Muscle layer of duodenum (tissue), 2 donors: Measurements from ENCODE around the gene AHCYL2.
"Not testable (repeated sequence)": the region's sequence is repeated elsewhere in the genome, so short reads cannot be mapped to it uniquely, and the experiment has no call there.

Experiments
- H3K27ac ChIP-seq: one replicate; pipeline ENCODE4 v1.7.0; 2013; ENCODE audit warnings: mild to moderate bottlenecking, low read length
- H3K27me3 ChIP-seq: one replicate; pipeline ENCODE4 v1.7.0; 2013; ENCODE audit warnings: low read depth, mild to moderate bottlenecking, control low read depth, low read length
- H3K36me3 ChIP-seq, 2 donors: one replicate each; pipeline ENCODE4 v1.7.0; 2013; ENCODE audit warnings: low read length in 2 of 2, control low read depth in 1 of 2, mild to moderate bottlenecking in 1 of 2; ENCODE audit not compliant: insufficient read depth in 2 of 2, control insufficient read depth in 1 of 2
- H3K4me1 ChIP-seq, 2 donors: one replicate each; pipeline ENCODE4 v1.7.0; 2013; ENCODE audit warnings: low read length in 2 of 2, mild to moderate bottlenecking in 2 of 2, control low read depth in 1 of 2, moderate library complexity in 1 of 2; ENCODE audit not compliant: insufficient read depth in 2 of 2, control insufficient read depth in 1 of 2
- H3K4me3 ChIP-seq, 2 donors: one replicate each; pipeline ENCODE4 v1.7.0; 2013; ENCODE audit warnings: low read length in 2 of 2, low read depth in 1 of 2, mild to moderate bottlenecking in 1 of 2
- H3K9me3 ChIP-seq, 2 donors: one replicate each; pipeline ENCODE4 v1.7.0; 2013; ENCODE audit warnings: low read length in 2 of 2, control low read depth in 1 of 2, mild to moderate bottlenecking in 1 of 2; ENCODE audit not compliant: control insufficient read depth in 1 of 2
- donor health status: healthy.

AHCYL2 gene

DNA sequence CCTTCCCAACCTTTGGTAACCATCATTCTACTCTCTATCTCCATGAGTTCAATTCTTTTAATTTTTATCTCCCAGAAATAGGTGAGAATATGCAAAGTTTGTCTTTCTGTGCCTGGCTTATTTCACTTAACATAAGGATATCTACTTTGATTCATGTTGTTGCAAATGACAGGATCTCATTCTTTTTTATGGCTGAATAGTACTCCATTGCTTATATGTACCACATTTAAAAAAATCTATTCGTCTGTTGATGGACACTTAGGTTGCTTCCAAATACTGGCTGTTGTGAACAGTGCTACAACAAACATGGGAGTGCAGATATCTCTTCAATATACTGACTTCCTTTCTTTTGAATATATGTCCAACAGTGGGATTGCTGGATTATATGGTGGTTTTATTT, 75.5 kb downstream of the AHCYL2 start:
- H3K27me3 ChIP-seq, H3K4me1 ChIP-seq, H3K36me3 ChIP-seq, H3K4me3 ChIP-seq, H3K27ac ChIP-seq, H3K9me3 ChIP-seq: not testable (repeated sequence)

DNA sequence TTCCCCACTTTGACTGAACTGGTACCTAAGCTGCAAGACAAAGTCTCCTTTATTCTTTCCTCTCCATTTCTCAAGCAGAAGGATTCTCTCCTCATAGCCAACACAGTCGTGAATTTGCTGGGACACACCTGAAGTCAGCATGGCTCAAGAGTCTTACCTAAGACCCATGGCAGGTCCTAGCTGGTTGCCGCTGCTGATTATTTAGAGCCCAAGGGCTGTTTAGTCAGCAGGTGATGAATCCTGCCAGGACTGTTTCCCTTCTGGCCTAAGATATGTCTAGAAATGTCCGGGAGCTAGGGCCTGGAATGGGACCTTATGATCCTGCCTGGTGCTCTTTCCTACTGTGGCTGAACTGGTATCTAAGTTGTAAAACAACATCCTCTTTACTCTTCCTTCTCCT, 82.8 kb downstream of the AHCYL2 start:
- Histone ChIP-seq H3K9me3 (no peaks in the 10 kb centered on the region), H3K36me3 (no peaks in the 10 kb centered on the region), H3K4me3 (no peak overlapping the region), H3K27me3 (no peaks in the 10 kb centered on the region), H3K27ac (no peak overlapping the region), H3K4me1 (no peaks in the 10 kb centered on the region)

DNA sequence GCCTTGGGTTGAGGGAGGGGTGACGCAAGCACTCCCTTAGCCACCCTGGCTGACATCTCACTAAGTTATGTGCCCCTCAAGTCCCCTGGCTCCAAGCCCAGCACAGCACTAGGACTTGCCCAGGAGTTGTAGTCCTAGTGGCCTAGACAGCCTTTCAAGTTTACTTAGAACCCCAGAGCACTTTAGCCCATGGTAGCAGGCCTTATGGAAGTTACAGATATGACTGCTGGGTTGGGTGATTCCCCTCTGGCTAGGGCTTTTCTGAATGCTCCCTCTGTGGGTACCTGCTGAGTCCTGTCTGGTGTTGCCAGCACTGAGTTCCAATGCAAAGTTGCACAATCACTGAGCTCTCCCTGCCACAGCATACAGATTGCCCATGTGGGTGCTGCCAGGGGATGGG, 83.2 kb downstream of the AHCYL2 start:
- Histone ChIP-seq H3K4me3 (no peak overlapping the region), H3K4me1 (no peaks in the 10 kb centered on the region), H3K9me3 (no peaks in the 10 kb centered on the region), H3K27me3 (no peaks in the 10 kb centered on the region), H3K36me3 (no peaks in the 10 kb centered on the region), H3K27ac (no peak overlapping the region)

DNA sequence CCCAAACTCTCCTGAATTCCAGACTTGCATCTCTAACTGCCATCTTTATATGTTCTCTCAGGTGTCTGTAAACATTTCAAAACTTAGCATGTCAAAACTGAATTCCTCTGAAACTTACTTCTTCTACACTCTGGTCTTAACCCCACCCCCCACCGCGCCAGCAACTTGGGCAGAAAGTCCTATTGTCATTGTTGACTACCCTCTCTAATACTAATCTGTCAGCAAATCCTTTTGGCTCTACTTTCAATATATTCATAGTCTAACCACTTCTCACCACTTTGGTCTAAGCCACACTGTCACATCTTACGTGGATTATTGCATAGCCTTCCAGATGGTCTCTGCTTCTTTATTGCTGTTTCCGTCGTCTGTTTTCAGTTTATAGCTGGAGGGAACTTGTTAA, 86.6 kb downstream of the AHCYL2 start:
- Histone ChIP-seq H3K4me3 (no peak overlapping the region), H3K36me3 (no peaks in the 10 kb centered on the region), H3K27ac (no peak overlapping the region), H3K4me1 (no peaks in the 10 kb centered on the region), H3K9me3 (no peaks in the 10 kb centered on the region), H3K27me3 (no peaks in the 10 kb centered on the region)

DNA sequence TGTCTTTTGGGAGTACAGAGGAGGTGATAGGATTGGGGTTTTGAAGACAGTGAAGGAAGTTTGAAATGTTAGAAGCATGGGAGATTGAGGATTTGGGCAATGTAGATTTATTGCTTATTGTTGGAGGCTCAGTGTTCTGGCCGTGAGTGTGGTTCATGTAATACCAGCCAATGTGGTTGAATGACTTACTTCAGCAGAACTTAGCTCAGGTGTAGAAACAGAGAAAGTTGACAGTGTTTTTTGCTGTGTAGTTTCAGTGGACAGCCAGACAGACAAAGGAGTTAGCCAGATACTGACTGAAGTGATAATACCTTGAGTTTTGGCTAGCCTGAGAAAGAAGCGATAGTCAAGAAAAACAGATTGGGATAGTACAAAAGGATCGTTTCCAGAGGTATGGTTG, 88.5 kb downstream of the AHCYL2 start:
- no peaks in the 10 kb centered on the region for H3K4me1 ChIP-seq
- no peak overlapping the region for H3K27ac ChIP-seq

DNA sequence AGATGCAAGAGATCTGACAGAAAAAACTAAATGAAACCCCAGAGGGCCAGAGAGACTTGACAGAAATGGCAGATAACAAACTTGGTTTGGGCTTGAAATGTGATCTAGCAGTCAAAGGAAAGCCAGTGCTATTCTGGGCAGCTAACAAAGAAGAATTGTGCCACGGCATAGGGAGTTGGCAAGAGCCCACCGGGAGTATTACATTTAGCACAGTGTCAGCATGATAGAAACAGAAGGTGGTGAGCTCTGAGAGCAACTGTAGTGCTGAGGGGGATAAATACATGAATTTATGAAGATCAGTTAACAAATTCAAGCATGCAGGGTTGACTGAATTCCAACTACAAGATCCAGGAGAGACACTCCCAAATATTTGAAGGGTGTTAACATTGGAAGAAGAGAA, 91.1 kb downstream of the AHCYL2 start:
- Histone ChIP-seq H3K4me3 (no peak overlapping the region), H3K9me3 (no peaks in the 10 kb centered on the region), H3K36me3 (no peaks in the 10 kb centered on the region), H3K27ac (no peak overlapping the region), H3K27me3 (no peaks in the 10 kb centered on the region), H3K4me1 (no peaks in the 10 kb centered on the region)

More for the DNA sequence above, 88.5 kb downstream of the AHCYL2 start:
- Histone ChIP-seq H3K36me3 (no peaks in the 10 kb centered on the region), H3K27me3 (no peaks in the 10 kb centered on the region), H3K4me3 (no peak overlapping the region), H3K9me3 (no peaks in the 10 kb centered on the region)

DNA sequence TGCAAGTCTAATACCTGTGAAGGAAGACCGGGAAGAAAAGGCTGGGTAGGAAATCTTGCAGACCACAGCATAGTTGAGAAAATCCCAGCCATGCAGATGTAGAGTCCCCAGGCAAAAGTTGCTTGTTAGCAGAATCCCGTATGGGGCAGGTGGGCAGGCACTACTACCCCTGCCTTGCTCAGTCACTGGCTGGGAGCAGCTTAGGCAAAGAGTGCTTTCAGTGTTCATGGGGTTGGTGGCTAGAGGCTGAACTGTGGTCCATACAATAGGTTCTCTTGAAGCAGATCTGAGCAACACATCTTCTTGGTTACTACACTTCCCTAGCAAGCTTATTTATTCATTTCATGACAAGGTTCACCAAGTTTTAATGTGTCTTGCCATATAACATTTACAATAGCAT, 92.6 kb downstream of the AHCYL2 start:
- Histone ChIP-seq H3K9me3 (no peaks in the 10 kb centered on the region), H3K36me3 (no peaks in the 10 kb centered on the region), H3K27me3 (no peaks in the 10 kb centered on the region), H3K4me1 (no peaks in the 10 kb centered on the region), H3K27ac (no peak overlapping the region), H3K4me3 (no peak overlapping the region)

DNA sequence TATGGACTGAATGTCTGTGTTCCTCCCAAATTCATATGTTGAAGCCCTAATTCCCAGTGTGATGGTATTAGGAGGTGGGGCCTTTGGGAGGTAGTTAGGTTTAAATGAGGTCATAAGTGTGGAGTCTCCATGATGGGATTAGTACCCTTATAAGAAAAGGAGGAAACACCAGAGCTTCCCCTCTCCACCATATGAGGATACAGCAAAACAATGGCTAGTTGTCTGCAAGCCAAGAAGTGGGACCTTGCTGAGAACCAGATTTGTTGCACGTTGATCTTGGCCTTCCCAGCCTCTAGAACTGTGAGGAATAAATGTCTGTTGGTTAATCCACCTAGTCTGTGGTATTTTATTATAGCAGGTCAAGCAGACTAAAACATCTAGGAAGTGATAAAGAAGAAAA, 102.2 kb downstream of the AHCYL2 start:
- Histone ChIP-seq H3K36me3 (no peaks in the 10 kb centered on the region), H3K27ac (no peak overlapping the region), H3K9me3 (peaks cover 2 to 3% of the 10 kb centered on the region in 2 donors), H3K27me3 (no peaks in the 10 kb centered on the region), H3K4me3 (no peak overlapping the region), H3K4me1 (no peaks in the 10 kb centered on the region)

DNA sequence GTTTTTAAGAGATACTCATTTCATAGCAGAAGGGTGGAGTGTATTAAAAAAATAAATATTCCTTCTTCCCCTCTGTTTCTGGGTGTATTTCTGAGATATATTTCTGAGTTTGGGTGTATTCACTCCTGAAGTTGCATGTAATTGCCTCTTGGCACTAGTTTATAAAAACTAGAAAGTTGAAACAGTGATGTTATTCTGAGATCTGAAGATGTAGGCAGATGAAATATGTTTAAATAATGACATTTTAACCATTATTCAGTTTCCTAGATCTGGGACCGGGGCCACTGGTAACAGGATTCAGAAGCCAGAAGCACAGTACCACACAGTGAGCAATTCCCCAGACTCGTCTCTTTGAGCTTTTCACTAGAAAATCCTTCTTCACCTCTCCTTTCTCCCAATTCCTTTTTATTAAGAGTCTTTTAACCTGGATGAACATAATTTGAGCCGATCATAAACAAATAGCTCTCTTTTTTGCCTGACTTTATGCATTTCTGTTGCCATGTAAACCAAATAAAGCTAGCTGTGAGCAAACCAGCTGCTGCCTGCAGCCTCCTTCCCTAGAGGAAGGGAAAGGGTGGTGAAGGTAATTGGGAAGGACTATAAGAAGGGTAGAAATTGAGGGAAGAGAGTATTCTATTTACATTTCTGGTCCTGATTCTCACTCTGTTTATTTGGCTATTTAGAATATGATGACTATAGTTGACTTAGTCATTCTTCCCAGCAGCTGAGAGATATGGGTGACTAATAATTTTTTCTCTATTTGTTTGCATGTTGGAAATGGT, 107.6 kb downstream of the AHCYL2 start:
- H3K4me1 ChIP-seq: peaks cover 0 to 3% of the 10 kb centered on the region in 2 donors
- H3K27me3 ChIP-seq: no peaks in the 10 kb centered on the region
- peak overlapping the region in 1 of 2 donors; percentile 18 for H3K4me3 ChIP-seq
- peak overlapping the region; percentile 45 for H3K27ac ChIP-seq
- H3K9me3 ChIP-seq: no peaks in the 10 kb centered on the region
- no peaks in the 10 kb centered on the region for H3K36me3 ChIP-seq

DNA sequence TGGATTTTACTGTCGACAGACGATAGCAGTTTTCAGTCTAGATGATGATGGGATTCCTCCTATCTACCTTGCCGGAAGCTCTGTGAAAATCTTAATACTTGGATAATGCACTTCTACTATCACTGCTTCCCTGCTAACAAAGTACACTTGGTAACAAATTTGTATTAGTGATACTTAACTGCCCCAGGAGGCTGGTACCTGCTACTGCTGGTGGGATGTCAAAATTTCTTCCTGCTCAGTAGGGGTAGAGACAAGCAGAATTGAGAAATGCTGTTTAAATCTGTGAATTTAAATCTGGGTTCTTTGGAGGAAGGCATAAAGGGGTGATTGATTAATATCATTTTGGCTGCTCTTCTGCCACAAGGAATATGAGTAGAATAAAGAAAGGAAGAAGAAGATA, 109.6 kb downstream of the AHCYL2 start:
- H3K27ac ChIP-seq: no peak overlapping the region
- H3K4me3 ChIP-seq: no peak overlapping the region
- H3K36me3 ChIP-seq: no peaks in the 10 kb centered on the region
- no peaks in the 10 kb centered on the region for H3K27me3 ChIP-seq
- no peaks in the 10 kb centered on the region for H3K9me3 ChIP-seq
- H3K4me1 ChIP-seq: peaks cover 0 to 3% of the 10 kb centered on the region in 2 donors

DNA sequence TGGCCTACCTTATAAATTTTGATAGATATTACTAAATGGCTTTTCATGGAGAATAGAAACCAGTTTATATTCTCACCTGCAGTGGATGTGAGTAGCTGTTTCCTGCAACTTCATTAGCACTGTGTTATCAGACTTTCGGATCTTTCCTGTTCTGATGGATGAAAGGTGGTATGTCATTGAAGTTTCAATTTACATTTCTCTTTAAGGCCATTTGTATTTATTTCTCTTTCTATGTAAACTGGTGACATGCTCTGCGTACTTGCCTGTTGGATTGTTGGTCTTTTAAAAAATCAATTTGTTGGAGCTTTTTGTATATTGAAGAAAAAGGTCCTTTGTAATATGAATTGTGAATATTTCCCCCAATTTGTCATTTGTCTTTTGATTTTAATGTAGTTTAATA, 113.6 kb downstream of the AHCYL2 start:
- H3K27me3 ChIP-seq: no peaks in the 10 kb centered on the region
- H3K4me3 ChIP-seq: no peak overlapping the region
- H3K9me3 ChIP-seq: no peaks in the 10 kb centered on the region
- no peak overlapping the region for H3K27ac ChIP-seq
- H3K4me1 ChIP-seq: no peaks in the 10 kb centered on the region
- no peaks in the 10 kb centered on the region for H3K36me3 ChIP-seq

DNA sequence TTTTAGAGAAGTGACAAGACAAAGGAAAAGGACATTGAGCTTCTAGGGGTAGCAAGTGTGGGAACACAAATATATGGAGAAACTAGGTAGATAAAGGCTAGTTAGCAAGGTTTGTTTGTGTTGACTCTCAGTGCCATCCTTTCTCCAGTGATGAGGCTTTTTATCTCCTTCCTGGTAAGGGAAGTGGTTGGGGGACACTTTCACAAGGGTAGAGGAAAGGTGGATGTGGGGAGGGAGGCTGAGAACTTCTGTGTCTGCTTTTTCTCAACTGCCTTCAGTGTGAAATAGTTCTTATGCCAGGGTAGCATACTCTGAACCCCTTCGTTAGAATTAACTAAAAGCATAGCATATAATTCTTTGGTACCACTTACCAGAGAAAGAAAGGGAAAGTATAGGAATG, 116.4 kb downstream of the AHCYL2 start:
- Histone ChIP-seq H3K9me3 (no peaks in the 10 kb centered on the region), H3K4me1 (no peaks in the 10 kb centered on the region), H3K27me3 (no peaks in the 10 kb centered on the region), H3K27ac (no peak overlapping the region), H3K36me3 (no peaks in the 10 kb centered on the region), H3K4me3 (no peak overlapping the region)
